GM19035 (cell line): Measurements from ENCODE around the gene MOB3B.
"Not testable (repeated sequence)": the region's sequence is repeated elsewhere in the genome, so short reads cannot be mapped to it uniquely, and the experiment has no call there.

Source experiments
- ATAC-seq: cut with Tn5 transposase; IDR thresholded peaks from one replicate; pipeline ENCODE4 v1.9.1; 2021; ENCODE audit not compliant: unreplicated experiment

MOB3B gene

DNA sequence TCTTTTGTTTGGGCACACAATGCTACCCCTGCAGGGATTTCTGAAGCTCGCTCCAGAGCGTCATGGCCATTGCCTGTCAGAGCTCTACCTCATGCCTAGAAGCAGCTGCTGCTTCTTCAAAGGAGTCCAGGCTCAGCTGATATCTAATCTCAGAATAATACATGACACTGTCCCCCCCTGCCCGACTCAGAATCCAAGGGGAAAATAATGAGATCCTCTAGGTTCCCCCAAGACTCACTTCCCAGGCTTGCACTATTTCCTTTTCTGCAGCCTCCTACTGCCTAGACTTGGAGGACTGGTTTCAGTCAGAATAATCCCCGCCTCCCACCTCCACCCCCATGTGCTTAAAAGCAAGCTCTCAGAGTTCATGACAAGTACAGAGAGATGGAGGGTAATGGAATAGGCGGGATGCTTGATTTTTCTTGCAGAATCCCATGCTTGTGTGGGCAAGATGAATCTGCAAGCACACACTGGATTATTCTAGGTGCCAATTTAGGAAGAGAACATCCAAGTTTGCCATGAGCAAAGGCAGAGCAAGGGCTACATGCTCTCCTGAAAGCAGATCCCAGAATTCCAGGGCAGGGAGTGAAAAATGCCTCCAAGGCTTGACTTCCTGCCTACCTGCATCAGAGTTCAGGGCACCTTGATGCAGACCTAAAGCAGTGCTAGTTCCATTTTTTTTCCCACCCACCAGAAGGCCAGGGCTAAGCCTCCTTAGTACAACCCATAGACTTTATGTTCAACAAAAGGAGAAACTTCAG, 102.9 kb downstream of the MOB3B start:
- no peak for ATAC-seq

DNA sequence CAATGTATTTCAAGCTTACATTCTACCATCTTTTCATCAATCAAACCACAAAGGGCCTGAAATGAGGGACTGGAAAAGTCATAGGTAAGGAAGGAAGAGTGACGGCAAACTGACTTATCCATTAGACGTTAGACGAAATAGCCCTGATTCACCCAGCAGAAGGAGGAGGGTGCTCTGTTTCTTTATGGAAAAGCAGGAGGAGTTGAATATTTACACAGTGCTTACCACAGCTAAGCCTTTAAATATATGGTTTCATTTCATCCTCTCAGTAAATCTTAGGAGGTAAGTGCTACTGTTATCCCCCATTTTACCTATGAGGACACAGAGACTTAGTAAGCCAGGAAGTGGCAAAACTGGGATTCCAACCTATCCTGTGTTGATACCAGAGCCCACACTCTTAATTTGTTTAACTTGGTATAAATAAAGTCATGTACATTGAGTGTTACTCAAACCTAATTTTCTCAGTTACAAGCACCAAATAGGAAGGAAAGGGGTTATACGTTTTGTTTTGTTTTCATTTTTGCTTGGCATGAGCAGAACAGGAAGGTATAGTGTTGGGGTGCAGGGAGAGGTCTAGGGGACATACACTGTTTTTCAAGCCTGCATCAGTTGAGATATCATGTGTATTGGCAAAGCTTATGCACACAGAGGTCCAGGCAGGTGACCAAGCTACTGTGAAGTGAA, 103.6 kb downstream of the MOB3B start:
- no peak for ATAC-seq

DNA sequence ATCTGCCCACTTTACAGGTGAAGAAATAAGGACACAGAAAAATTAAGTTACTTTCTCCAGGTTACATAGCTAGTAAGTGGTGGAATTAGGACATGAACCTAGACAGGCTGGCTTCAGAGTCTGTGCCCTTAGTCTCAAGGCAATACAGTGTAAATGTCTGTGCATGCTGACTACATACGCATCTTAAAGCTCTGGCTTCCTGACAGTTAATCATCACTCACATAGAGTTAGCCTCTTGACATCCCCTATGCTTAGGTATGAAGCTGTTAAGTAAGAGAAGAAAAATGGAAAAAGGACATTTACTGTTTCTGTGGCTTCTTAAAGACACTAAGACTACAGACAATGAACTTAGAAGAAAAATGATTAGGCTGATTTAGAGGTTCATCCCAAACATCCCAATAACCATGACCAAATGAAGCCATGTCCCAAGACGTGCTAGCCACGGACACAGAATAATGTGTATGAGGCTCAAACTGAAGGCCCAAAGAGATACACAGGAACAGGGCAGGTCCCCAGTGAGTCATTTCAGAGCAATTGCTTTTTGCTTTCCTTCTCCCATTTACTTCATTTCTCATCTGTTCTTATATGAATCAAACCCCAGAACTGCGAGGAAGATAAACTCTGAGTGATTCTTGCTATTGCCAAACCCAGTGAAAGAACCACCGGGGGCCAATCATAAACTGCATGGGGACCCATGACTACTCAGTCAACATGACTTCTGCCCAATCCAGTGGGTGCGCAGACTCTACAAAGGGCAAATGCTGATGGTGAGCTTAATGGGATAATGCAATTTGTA, 105.5 kb downstream of the MOB3B start:
- no peak for ATAC-seq

DNA sequence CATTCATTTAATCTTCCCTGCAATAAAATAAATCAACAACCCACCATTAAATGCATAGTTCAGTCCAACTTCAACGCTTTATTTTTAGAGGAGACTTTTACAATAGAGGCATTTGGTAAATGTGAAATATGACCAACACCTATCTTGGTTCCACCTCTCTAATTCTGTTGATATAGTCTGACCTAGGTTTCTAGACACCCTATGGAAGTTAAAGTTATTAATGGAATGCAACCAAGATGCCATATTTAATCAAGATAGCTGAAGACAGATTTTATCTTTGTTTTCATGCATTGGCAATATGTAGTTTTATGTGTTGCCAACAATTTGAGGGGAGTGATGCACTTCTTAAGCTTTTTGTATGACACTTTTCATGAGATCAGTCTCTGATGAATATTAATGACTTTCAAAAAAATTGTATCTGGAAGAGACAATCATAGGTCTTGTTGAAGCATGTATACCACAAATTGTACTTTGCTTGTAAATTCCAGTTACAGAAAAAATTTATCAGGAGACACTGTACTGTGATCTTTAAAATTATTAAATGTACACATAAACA, 107.3 kb downstream of the MOB3B start:
- ATAC-seq: no peak

DNA sequence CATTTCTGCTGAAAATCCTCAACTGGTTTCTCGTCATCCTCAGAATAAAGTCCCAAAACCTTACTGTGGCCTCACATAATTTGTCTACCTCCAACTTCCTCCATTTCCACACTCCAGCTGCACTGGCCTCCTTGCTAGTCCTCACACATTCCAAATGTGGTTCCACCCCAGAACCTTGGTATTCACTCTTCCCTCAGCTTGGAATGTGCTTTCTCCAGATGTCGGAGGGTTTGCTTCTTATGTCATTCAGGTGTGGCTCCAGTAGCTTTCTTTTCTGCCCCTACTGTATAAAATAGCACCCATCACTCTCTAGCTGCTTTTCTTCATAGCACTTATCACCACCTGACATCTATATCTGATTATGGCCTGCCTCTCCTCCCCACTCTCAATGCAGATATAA, 108.0 kb downstream of the MOB3B start:
- no peak for ATAC-seq

DNA sequence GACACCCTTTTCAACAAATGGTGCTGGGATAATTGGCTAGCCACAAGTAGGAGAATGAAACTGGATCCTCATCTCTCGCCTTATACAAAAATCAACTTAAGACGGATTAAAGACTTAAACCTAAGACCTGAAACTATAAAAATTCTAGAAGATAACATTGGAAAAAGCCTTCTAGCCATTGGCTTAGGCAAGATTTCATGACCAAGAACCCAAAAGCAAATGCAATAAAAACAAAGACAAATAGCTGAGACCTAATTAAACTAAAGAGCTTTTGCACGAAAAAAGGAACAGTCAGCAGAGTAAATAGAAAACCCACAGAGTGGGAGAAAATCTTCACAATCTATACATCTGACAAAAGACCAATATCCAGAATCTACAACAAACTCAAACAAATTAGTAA, 110.1 kb downstream of the MOB3B start:
- not testable (repeated sequence) for ATAC-seq

DNA sequence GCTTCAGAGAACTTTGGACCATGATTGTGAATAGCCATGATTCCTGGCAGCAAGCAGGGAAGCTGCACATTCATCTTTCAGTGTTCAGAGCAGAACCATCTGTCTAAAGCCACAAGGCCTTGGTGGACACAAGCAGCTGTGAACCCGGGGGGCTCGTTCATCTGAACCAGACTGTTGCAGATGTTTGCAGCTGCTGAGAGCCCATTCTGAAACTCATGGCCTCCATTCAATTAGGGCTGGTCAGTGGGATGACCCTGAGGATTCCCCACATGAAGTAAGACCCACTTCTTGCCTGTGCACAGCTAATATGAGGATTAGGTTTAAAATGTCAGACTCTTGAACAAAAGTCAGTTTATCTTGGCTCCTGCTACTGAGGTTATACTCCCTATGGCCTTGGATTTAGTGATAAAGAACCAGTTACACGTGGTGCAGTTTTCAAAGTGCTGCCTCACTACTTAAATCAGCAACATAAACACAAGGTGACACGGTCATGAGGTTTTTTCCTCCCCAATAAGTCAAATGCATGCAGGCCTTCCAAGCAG, 115.3 kb downstream of the MOB3B start:
- no peak for ATAC-seq

DNA sequence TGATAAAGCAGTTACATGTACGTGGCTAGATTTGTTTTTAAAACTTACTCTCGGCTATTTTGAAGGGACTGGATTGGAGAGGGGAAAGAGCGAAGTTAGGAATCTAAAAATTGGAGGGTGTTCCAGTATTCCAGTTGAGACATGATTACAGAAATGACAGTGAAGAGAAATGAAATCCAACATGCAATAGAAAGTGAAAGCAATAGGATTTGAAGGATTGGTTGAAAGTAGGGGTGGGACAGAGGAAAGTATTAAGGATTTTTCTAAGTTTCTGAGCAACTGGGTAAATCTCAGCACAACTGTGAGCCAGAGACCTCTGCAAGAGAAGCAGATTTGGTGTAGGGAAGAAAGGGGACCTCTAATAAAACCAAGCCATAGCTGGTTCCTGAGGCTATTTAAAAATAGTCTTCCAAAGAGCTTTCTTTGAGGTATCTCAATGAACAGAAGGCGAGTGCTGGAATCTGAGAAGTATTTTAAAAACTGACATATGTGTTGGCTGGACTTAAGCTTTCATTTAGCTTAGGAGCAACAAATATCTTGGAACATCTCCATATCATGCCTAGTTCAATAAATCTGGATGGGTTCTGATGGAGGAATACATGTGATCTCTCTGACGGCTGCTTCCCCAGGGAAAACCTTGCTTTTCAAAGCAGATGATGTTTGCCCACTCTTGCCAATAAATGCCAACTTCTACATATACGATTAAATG, 115.9 kb downstream of the MOB3B start:
- ATAC-seq: no peak

DNA sequence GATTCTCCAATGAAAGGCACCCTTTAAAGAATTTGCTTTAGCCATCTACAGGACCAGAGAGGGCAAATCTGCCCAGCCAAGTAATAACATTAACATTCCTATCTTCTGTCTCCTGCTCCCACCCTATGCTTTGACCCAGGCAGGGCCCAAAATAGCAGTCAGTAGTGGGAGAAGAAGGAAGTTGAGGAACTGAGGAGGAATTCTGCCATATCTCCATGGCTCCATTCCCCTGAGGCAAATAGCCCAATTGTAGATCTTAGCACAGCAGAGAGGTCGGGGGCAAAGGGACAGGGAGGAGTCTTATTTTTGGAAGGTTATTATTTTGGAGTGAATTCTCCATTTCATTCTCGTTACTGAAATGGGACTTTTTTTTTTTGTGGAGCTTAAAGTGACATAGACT, 116.7 kb downstream of the MOB3B start:
- no peak for ATAC-seq

DNA sequence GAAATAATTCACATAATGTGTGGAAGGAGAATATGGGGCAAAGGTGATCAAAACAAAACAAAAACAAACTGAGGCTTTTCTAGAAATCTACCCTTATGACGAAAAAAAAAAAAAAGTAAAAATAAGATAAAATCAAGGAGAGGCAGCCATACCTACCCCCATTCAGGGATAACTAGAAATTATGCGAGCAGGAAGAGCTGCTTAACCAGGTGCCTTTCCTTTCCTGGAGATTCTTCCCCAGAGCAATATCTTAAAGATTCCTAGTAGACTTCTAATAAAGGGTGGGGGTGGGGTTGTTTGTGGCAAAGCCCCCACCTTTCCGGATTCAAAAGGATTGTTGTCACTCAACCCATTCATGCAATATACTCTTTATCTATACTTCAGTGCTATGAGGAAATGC, 117.5 kb downstream of the MOB3B start:
- no peak for ATAC-seq

DNA sequence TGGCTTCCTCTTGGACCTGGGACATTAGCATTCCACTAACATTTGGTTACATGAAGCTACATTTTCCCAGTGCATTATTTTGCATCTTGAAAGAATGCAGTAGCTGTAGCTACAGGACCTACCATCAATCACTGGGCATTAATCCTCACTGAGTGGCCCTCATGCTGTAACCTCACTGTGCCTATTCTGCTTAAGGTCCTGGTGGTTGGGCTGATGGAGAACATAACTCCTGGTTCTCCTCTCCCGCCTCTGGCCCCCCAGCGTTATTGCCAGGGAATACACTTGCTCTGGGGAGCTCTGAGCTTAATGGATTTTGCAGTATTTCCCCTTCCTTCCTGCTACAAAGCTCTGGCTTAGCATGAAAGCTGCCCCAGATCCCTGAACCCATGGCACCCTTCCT, 121.1 kb downstream of the MOB3B start:
- no peak for ATAC-seq

DNA sequence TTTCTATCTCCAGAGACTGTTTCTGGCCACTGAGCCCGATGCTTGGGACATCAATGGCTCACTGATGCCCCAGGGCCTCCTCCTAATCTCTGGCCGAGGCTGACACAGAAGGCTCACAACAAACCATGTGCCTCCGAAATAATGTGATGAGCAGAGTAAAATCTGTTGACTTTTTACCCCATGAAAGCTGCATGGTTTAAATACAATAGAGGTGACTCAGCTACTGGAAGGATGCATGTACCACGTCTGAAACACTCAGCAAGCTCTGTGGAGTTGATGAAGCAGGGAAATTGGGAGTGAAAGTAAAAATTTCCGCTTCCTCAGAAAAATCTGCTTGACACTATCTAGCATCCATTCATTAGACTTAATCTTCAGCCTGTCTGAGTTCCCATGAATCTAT, 121.6 kb downstream of the MOB3B start:
- no peak for ATAC-seq

DNA sequence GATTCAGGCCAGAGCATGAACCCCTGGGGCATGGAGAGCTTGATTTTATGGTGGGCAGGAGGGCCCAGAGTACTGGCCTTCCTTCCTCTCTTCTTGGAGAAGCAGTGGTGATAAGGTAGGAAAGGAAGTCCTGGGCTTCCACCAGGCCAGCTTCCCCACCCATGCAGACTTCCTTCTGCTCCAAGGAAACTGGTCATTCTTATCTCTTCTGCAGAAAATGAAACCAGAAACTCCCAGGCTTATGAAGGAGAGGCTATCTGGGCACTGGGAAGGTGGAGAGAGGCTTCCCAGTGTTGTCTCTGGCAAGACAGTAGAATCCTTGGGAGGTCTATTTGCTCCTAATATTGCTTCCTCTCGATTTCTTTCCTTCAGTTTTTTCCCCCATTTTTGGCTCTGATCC, 122.1 kb downstream of the MOB3B start:
- ATAC-seq: no peak

DNA sequence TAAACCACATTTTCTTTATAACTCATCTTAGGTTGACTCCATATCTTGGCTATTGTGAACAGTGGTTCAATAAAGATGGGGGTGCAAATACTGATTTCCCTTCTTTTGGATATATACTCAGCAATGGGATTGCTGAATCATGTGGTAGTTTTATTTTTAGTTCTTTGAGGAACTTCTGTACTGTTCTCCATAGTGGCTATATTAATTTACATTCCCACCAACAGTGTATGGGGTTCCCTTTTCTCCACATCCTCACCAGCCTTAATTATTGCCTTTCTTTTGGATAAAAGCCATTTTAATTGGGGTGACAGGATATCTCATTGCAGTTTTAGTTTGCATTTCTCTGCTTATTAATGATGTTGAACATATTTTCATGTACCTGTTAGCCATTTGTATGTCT, 125.0 kb downstream of the MOB3B start:
- no peak for ATAC-seq

DNA sequence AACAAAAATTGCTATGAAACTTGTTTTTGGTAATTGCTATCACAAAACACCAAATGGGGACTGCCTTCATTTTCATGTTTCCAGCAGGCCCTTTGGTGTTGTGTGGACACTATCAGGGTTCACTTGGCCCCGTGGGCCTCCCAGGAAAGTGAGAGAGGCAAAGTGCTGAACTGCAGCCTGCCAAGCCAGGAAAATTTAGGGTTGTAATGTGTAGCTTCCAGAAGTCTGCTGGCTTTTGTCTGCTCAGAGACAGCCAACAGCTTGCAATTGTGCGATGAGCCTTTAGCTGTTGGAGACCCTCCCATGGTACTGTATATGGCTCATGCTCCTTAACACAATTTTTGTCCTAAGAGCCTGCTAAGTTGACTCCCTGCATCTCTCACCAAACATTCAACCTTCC, 127.0 kb downstream of the MOB3B start:
- ATAC-seq: no peak

DNA sequence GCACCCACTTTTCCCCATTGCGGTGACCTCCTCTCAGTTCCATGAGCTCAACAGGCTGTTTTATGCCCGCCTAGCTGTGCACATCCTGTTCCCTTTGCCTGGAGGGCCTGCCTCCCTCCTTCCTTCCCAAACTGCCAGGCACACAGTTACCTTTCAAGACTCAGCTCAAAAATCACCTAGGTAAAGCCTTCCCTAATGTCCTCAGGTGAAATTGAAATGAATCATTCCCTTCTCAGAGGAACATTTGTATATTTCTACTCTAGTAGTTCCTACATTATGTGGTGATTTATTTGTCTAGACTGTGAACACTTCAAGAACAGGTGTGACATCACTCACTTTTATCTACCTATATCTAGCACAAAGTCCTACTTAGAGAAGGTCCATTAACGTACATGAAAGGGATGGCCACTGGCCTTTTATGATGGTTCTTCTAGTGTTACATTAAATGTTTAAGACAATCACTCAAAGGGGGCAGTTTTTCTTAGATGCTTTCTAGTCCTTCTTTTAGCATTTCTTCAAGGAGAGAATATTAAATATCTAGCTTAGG, 129.2 kb downstream of the MOB3B start:
- no peak for ATAC-seq

DNA sequence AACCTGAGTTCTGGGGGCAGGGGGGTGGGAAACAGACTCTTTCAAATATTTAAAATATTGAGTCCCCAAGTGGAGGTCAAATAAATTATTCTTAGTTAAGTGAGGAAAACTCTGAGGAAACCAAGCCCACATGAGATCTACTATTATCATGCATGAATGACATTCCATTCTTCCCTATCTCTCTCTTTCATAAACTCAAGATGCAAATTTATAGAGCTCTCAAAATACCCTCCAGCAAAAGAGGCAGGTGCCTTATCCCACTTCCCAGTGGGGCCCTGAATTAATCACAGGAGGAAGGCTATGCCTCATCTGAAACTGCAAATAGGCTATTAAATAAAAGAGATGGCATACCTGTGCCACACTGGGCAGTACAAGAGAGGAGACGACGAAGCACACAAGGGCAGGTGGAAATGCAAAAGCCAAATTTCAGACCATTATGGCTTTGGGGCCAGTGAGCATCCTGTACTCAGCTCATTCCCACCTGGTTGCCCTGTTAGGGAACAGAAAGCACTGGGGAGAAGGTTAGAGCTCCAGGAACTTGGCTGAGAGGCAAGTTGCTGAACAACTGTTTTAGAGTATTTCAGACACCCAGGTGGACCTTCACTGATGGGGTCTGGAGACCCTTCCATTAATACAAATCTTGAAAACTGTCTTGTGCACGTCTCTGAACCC, 130.5 kb downstream of the MOB3B start:
- no peak for ATAC-seq

DNA sequence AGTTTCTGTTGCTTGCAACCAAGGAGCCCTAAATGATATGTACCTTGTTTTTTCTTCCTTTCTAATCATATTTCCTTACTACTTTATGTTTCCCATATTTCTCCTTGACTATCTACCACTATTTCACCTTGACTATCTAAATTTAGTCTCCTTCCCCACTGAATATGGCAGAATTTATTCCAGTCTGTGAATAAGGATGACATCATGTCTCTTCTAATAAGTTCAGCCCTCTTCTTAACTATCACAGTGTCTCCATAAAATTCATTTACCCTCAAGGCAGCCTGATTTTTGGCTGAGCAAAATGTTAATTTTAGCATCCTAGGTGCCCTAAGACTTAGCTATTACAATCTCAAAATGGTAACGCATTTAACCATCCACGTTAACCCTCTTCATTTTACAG, 133.1 kb downstream of the MOB3B start:
- ATAC-seq: no peak

DNA sequence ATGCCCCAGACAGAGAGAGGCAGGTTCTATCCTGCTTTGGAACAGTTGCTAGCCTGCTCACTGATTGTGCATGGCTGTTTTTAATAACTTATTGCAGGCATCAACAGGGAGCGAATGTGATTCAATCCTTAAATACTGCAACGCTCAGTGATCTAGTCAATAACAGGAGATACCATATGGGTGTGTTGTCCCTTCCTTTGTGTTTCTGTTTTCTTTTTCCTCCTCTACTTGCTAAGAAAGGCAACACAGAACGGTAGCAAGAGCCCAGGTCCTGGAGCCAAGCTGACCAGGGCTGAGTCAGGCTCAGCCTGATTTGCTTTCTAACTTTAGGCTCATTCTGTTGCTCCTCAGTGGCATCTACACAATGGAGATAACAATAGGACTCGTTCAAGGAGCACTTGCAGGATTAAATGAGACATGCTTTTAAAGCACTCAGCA, 134.1 kb downstream of the MOB3B start:
- no peak for ATAC-seq

DNA sequence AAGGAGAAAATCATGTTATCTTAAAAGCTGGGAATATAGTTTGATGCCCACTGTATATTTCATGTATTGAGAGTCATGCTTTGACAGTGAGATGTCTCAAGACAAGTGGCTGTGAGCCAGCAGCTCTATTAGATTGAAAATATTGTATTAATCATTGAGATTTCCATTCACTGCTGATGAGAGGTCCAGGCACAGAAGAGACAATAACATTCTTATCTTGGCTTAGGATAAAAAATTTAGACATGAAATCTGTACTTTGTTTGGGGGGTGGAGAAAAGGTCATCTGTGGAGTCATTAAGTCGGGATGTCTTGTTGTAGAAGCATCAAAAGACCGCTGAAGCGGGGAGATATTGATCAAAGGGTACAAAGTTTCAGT, 134.8 kb downstream of the MOB3B start:
- ATAC-seq: no peak
